H1 (cell line): ENCODE data around the gene MEF2B. TPM values are rescaled to one million over a fixed set of nuclear protein-coding genes. Genes with fewer than 3 reads are reported as not detected.

Experiments used
- CTCF ChIA-PET: fragments of 300-600 bp; sonication (Branson Sonifier 250); formaldehyde crosslinking; loops from one replicate; lab custom pipeline; 2021; ENCODE audit not compliant: partially characterized antibody; lab: Charles Lee
- POLR2A ChIA-PET: fragments of 300-600 bp; sonication (Branson Sonifier 250); formaldehyde crosslinking; loops from one replicate; lab custom pipeline; 2021; ENCODE audit warnings: inconsistent platforms; ENCODE audit not compliant: partially characterized antibody; lab: Charles Lee
- DNase-seq, 2 experiments: peaks; one replicate each; pipeline versions ENCODE4 v3.0.0 to v3.0.0-alpha.2; 2010 to 2022; ENCODE audit warnings: low spot score in 2 of 2, low read depth in 1 of 2, mixed read lengths in 1 of 2
- FAIRE-seq: peaks from 2 replicates; lab custom pipeline; 2011; peaks lifted over from hg19 to GRCh38; lab: Jason Lieb, UNC
- H2AFZ ChIP-seq: 2 replicates; pipeline ENCODE4 v1.8.1; 2012; ENCODE audit warnings: low read length, inconsistent platforms
- H2AK5ac ChIP-seq: 2 replicates; pipeline ENCODE4 v1.6.1; 2013; ENCODE audit warnings: low read depth, low read length
- H2BK120ac ChIP-seq: replicated peaks from 2 replicates; pipeline ENCODE3; 2013; ENCODE audit warnings: low read depth, low read length, inconsistent platforms
- H2BK12ac ChIP-seq: 2 replicates; pipeline ENCODE4 v1.6.1; 2013; ENCODE audit warnings: low read depth, low read length
- H2BK15ac ChIP-seq: 2 replicates; pipeline ENCODE4 v1.6.1; 2013; ENCODE audit warnings: low read length
- H2BK20ac ChIP-seq: 2 replicates; pipeline ENCODE4 v1.6.1; 2013; ENCODE audit warnings: low read length
- H2BK5ac ChIP-seq: 2 replicates; pipeline ENCODE4 v1.6.1; 2013; ENCODE audit warnings: low read depth, low read length
- H3K14ac ChIP-seq: 2 replicates; pipeline ENCODE4 v1.6.1; 2013; ENCODE audit warnings: inconsistent platforms; ENCODE audit not compliant: insufficient read length
- H3K18ac ChIP-seq: 2 replicates; pipeline ENCODE4 v1.6.1; 2013; ENCODE audit warnings: low read length; ENCODE audit errors: extremely low read depth
- H3K23ac ChIP-seq: 2 replicates; pipeline ENCODE4 v1.6.1; 2013; ENCODE audit warnings: inconsistent platforms; ENCODE audit not compliant: insufficient read length
- H3K23me2 ChIP-seq: 2 replicates; pipeline ENCODE4 v1.6.1; 2013; ENCODE audit warnings: low read depth, low read length
- H3K27ac ChIP-seq: 2 replicates; pipeline ENCODE4 v1.6.1; 2011; ENCODE audit warnings: low read depth, low read length, inconsistent platforms
- H3K27me3 ChIP-seq, 4 experiments: replicated peaks in 1 of 4; 1 replicate in 1 of 4; 2 replicates in 3 of 4; pipeline versions ENCODE4 v1.6.1 to v1.8.1; 2011 to 2013; ENCODE audit warnings: low read length in 3 of 4, mild to moderate bottlenecking in 3 of 4, inconsistent platforms in 2 of 4, mixed read lengths in 2 of 4, moderate library complexity in 1 of 4; ENCODE audit not compliant: control insufficient read depth in 3 of 4, insufficient read depth in 3 of 4; ENCODE audit errors: extremely low read depth in 1 of 4
- H3K36me3 ChIP-seq, 4 experiments: 2 replicates each; pipeline versions ENCODE4 v1.6.1 to v1.8.1; 2011 to 2013; ENCODE audit warnings: mild to moderate bottlenecking in 4 of 4, low read length in 3 of 4, moderate library complexity in 2 of 4, control low read depth in 1 of 4, inconsistent platforms in 1 of 4; ENCODE audit not compliant: insufficient read depth in 4 of 4, control insufficient read depth in 2 of 4
- H3K4ac ChIP-seq: replicated peaks from 2 replicates; pipeline ENCODE3; 2013; ENCODE audit warnings: low read length, low read depth, mixed read lengths, inconsistent platforms; ENCODE audit not compliant: insufficient read length
- H3K4me1 ChIP-seq, 4 experiments: replicated peaks in 1 of 4; 1 replicate in 1 of 4; 2 replicates in 3 of 4; pipeline versions ENCODE4 v1.6.1 to v1.8.1; 2011 to 2013; ENCODE audit warnings: low read length in 3 of 4, inconsistent platforms in 2 of 4, mixed read lengths in 1 of 4; ENCODE audit not compliant: insufficient read depth in 4 of 4, control insufficient read depth in 3 of 4
- H3K4me2 ChIP-seq, 2 experiments: 2 replicates each; pipeline versions ENCODE4 v1.6.1 to v1.8.1; 2011 to 2013; ENCODE audit warnings: low read depth in 2 of 2, low read length in 2 of 2, control low read depth in 1 of 2, inconsistent platforms in 1 of 2, mild to moderate bottlenecking in 1 of 2; ENCODE audit not compliant: insufficient read depth in 1 of 2
- H3K4me3 ChIP-seq, 4 experiments: fragments of 200-600, 300-600 bp in 1 of 4; sonication (generic), shearing (Covaris generic), sonication (Bioruptor Twin) in 1 of 4; 2 replicates each; pipeline versions ENCODE4 v1.5.1 to v1.8.1; 2011 to 2016; ENCODE audit warnings: low read length in 4 of 4, low read depth in 3 of 4, control low read depth in 2 of 4, inconsistent platforms in 2 of 4, mild to moderate bottlenecking in 2 of 4, mixed read lengths in 1 of 4, moderate library complexity in 1 of 4; ENCODE audit not compliant: insufficient read depth in 2 of 4; ENCODE audit errors: extremely low read depth in 1 of 4
- H3K56ac ChIP-seq: replicated peaks from 2 replicates; pipeline ENCODE3; 2013; ENCODE audit warnings: low read depth, mild to moderate bottlenecking, mixed read lengths, low read length, inconsistent platforms; ENCODE audit not compliant: insufficient read length
- H3K79me1 ChIP-seq: 2 replicates; pipeline ENCODE4 v1.6.1; 2013; ENCODE audit warnings: low read depth, low read length, control low read depth
- H3K79me2 ChIP-seq, 2 experiments: 2 replicates each; pipeline versions ENCODE4 v1.6.1 to v1.8.1; 2012 to 2013; ENCODE audit warnings: low read length in 2 of 2, mild to moderate bottlenecking in 2 of 2, inconsistent platforms in 1 of 2; ENCODE audit not compliant: insufficient read depth in 2 of 2, control insufficient read depth in 1 of 2
- H3K9ac ChIP-seq, 4 experiments: replicated peaks in 1 of 4; 1 replicate in 1 of 4; 2 replicates in 3 of 4; pipeline versions ENCODE4 v1.6.1 to v1.8.1; 2011 to 2013; ENCODE audit warnings: low read depth in 3 of 4, low read length in 3 of 4, control low read depth in 2 of 4, mild to moderate bottlenecking in 2 of 4, moderate library complexity in 2 of 4, inconsistent platforms in 1 of 4; ENCODE audit errors: extremely low read depth in 1 of 4
- H3K9me3 ChIP-seq, 2 experiments: 2 replicates each; pipeline versions ENCODE4 v1.6.1 to v1.8.1; 2012 to 2013; ENCODE audit warnings: mild to moderate bottlenecking in 2 of 2, moderate library complexity in 2 of 2, control low read depth in 1 of 2, inconsistent platforms in 1 of 2, low read depth in 1 of 2, low read length in 1 of 2, mixed read lengths in 1 of 2; ENCODE audit not compliant: insufficient read depth in 2 of 2
- H4K20me1 ChIP-seq, 2 experiments: replicated peaks in 1 of 2; 2 replicates each; pipeline versions ENCODE3 to v1.8.1; 2011 to 2013; ENCODE audit warnings: inconsistent platforms in 2 of 2, low read length in 2 of 2, mild to moderate bottlenecking in 1 of 2; ENCODE audit not compliant: insufficient read depth in 2 of 2, control insufficient read depth in 1 of 2
- H4K5ac ChIP-seq: 2 replicates; pipeline ENCODE4 v1.6.1; 2013; ENCODE audit warnings: low read length, low read depth, mixed read lengths, inconsistent platforms; ENCODE audit not compliant: insufficient read length
- H4K8ac ChIP-seq: 2 replicates; pipeline ENCODE4 v1.8.0; 2013; ENCODE audit warnings: mild to moderate bottlenecking, moderate library complexity, low read length, inconsistent platforms; ENCODE audit not compliant: insufficient read depth; ENCODE audit errors: extremely low read depth
- H4K91ac ChIP-seq: replicated peaks from 2 replicates; pipeline ENCODE3; 2013; ENCODE audit warnings: low read length, mixed read lengths, inconsistent platforms; ENCODE audit not compliant: insufficient read length
- BCL11A ChIP-seq, 2 experiments: IDR thresholded peaks; one replicate each; pipeline ENCODE4 v1.6.1; 2011; ENCODE audit warnings: low read depth in 2 of 2, low read length in 2 of 2, mild to moderate bottlenecking in 2 of 2
- CHD2 ChIP-seq: IDR thresholded peaks from 2 replicates; pipeline ENCODE4 v1.6.1; 2012; ENCODE audit warnings: low read length, improper control_type of control experiment
- SP4 ChIP-seq: IDR thresholded peaks from 2 replicates; pipeline ENCODE4 v1.6.1; 2012; ENCODE audit warnings: low read length, inconsistent platforms
- TAF1 ChIP-seq: IDR thresholded peaks from 2 replicates; pipeline ENCODE4 v1.6.1; 2011; ENCODE audit warnings: mild to moderate bottlenecking, low read depth, low read length
- TCF12 ChIP-seq: IDR thresholded peaks from 2 replicates; pipeline ENCODE4 v1.6.1; 2011; ENCODE audit warnings: low read depth, mild to moderate bottlenecking, low read length
- WGBS, 2 experiments: shearing (Covaris generic) in 1 of 2; methylation state at CpG; one replicate each; pipeline versions ENCODE4 v1.1.6 to v1.1.7; 2013 to 2015; ENCODE audit warnings: low lambda C conversion rate in 2 of 2, mixed read lengths in 2 of 2, inconsistent platforms in 1 of 2, low coverage in 1 of 2, missing lambda C conversion rate in 1 of 2; ENCODE audit not compliant: insufficient replicate concordance in 2 of 2, insufficient coverage in 1 of 2, insufficient read length in 1 of 2; ENCODE audit errors: extremely low coverage in 1 of 2, missing lambda C conversion rate in 1 of 2; 5-methylcytosine and 5-hydroxymethylcytosine counted together
- polyA plus RNA-seq, 7 experiments: library from polyadenylated mRNA; depleted of rRNA in 3 of 7; stranded (reverse) in 5 of 7; unstranded in 2 of 7; fragments of >200 nt in 5 of 7; fragments of 200-250 nt in 2 of 7; gene quantifications; 1 replicate in 5 of 7; 2 replicates in 1 of 7; 4 replicates in 1 of 7; pipeline versions ENCODE4 v1.2.1 to v1.2.3, GENCODE V29; 2011 to 2013; ENCODE audit warnings: missing spikeins in 2 of 7, mixed read lengths in 2 of 7
- total RNA-seq: library from RNA; stranded (reverse); fragmentation: NEBNext Ultra II Directional; extraction: Animal tissue kit (Norgen Biotek cat#: 25700); gene quantifications from 2 replicates; pipeline ENCODE4 v1.2.1, GENCODE V29; 2021

The MEF2B gene
- total and polyA plus RNA-seq, 2 of the 8 experiments (the other 6 are each of a cell fraction or from before 2014, with no cell fraction given), result 2.8 to 3.7 TPM

DNA sequence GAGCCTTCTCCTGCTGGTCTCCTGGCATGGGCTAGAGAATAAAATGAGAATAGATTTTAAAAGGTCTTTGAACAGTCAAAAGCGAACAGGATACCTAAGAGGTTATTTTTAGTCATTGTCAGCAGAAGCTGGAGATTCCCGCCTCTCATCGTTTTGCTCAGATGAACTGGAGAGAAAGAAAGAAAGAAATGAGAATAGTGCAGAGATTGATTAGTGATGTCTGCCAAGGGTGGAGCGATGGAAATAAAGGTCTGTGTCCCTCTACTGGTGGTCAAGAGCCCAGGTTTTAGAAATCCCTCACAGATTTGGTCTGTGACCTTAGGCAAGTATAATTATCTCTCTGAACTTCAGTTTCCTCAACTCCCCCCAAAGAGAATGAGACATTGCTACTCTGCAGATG lies 47.0 kb upstream of the MEF2B start:
- Histone ChIP-seq H3K79me1 (no peaks in the 10 kb centered on the region), H3K4ac (no peak overlapping the region), H2BK5ac (no peak overlapping the region), H4K20me1 (peaks cover 3 to 10% of the 10 kb centered on the region in 2 experiments), H3K23me2 (peaks cover 3% of the 10 kb centered on the region; the same call in 1 of the 2 replicates), H3K27me3 (peaks cover 8 to 21% (median 21%) of the 10 kb centered on the region in 4 experiments), H3K14ac (no peak overlapping the region), H3K79me2 (no peaks in the 10 kb centered on the region), H3K9ac (no peak overlapping the region), H2BK15ac (no peak overlapping the region), H4K8ac (no peak overlapping the region), H3K18ac (no peak overlapping the region), H2BK120ac (no peak overlapping the region), H4K5ac (no peak overlapping the region), H2BK12ac (no peak overlapping the region), H3K36me3 (no peaks in the 10 kb centered on the region), H2BK20ac (no peak overlapping the region), H3K4me1 (peaks cover 0 to 16% (median 8%) of the 10 kb centered on the region in 4 experiments; a peak in 6 of 7 replicates), H4K91ac (no peak overlapping the region), H3K4me2 (no peak overlapping the region), H3K4me3 (no peak overlapping the region; a peak in 1 of 8 replicates), H2AK5ac (no peak overlapping the region), H3K56ac (no peak overlapping the region), H3K23ac (no peak overlapping the region), H2AFZ (no peak overlapping the region), H3K27ac (no peak overlapping the region), H3K9me3 (no peaks in the 10 kb centered on the region)
- DNase-seq (no peak), FAIRE-seq (peak; percentile 65)
- 40% methylated on average over 4 of the region's 4 CpGs; no CpG with 5 or more reads in 1 of the 2 experiments for WGBS, 2 experiments
- CTCF ChIA-PET, result interaction anchor here (0.6 to 3.3 kb wide), 7 partner anchors 8 to 135 kb away, joined by 3 to 16 read pairs (median 3); no protein-coding TSS in a partner anchor
- POLR2A ChIA-PET, result interaction anchor here (0.7 to 7.4 kb wide), 2 partner anchors 14 to 32 kb away, joined by 3 to 45 read pairs; partner anchors contain the start of gene NR2C2AP
- TF ChIP-seq SP4 (no peak), TCF12 (no peak), CHD2 (no peak), BCL11A (IDR thresholded peaks at IDR 0.05; ENCODE audit: low read depth in 2 of 2, low read length in 2 of 2) (no peak), TAF1 (no peak)
